Measurements from ENCODE around the gene RBPJL. TPM values are rescaled to one million over a fixed set of nuclear protein-coding genes. Genes with fewer than 3 reads are reported as not detected.

Gene RBPJL
- total and polyA plus RNA-seq, 2 of the 13 experiments (the other 11 are each of a cell fraction or from before 2014, with no cell fraction given) = not detected

- TF ChIP-seq SP4 (CRISPR knock-in tag; IDR thresholded peaks at IDR 0.05) (peak; percentile 68), REPIN1 (CRISPR knock-in tag; IDR thresholded peaks at IDR 0.05; ENCODE audit: borderline replicate concordance, low read depth) (peak; percentile 53; the same call in 1 of the 2 replicates), ZNF510 (CRISPR knock-in tag; IDR thresholded peaks at IDR 0.05; ENCODE audit: low read depth) (no peak; the same call in 1 of the 2 replicates), HDAC1 (CRISPR knock-in tag; IDR thresholded peaks at IDR 0.05) (no peak; the same call in none of the 2 replicates), ZNF724P (CRISPR knock-in tag; IDR thresholded peaks at IDR 0.05; ENCODE audit: borderline replicate concordance) (peak; percentile 84), GABPA (IDR thresholded peaks at IDR 0.05; ENCODE audit: low read depth, low read length) (no peak), GABPA (CRISPR knock-in tag; IDR thresholded peaks at IDR 0.05; ENCODE audit: low read depth) (no peak), NR3C1 (CRISPR knock-in tag; IDR thresholded peaks at IDR 0.05) (no peak), KDM1A (CRISPR knock-in tag; IDR thresholded peaks at IDR 0.05) (no peak), ZNF614 (CRISPR knock-in tag; IDR thresholded peaks at IDR 0.05; ENCODE audit: borderline replicate concordance) (0 out of 2 replicates have a peak, but pooled peaks have one; percentile 18), NR2F6 (IDR thresholded peaks at IDR 0.05) (no peak), NR2F6 (CRISPR knock-in tag; IDR thresholded peaks at IDR 0.05) (peak; percentile 54; the same call in 1 of the 2 replicates), GMEB2 (CRISPR knock-in tag; IDR thresholded peaks at IDR 0.05; ENCODE audit: low read depth) (no peak), IKZF5 (CRISPR knock-in tag; IDR thresholded peaks at IDR 0.05) (no peak), DMAP1 (CRISPR knock-in tag; IDR thresholded peaks at IDR 0.05) (no peak), PHF5A (CRISPR knock-in tag; IDR thresholded peaks at IDR 0.05; ENCODE audit: low read depth, unreplicated experiment) (no peak), ZC3H4 (CRISPR knock-in tag; IDR thresholded peaks at IDR 0.05; ENCODE audit: borderline replicate concordance) (0 out of 2 replicates have a peak, but pooled peaks have one; percentile 44), SP5 (CRISPR knock-in tag; IDR thresholded peaks at IDR 0.05; ENCODE audit: borderline replicate concordance, low read depth) (0 out of 2 replicates have a peak, but pooled peaks have one; percentile 11), ZNF333 (CRISPR knock-in tag; IDR thresholded peaks at IDR 0.05; ENCODE audit: borderline replicate concordance) (no peak), KDM3A (CRISPR knock-in tag; IDR thresholded peaks at IDR 0.05; ENCODE audit: low read depth) (no peak), KAT8 (CRISPR knock-in tag; IDR thresholded peaks at IDR 0.05) (0 out of 2 replicates have a peak, but pooled peaks have one; percentile 6), ZNF230 (CRISPR knock-in tag; IDR thresholded peaks at IDR 0.05) (0 out of 2 replicates have a peak, but pooled peaks have one; percentile 58), CTCF (CRISPR knock-in tag; IDR thresholded peaks at IDR 0.05) (peak; percentile 63), ZNF124 (CRISPR knock-in tag; IDR thresholded peaks at IDR 0.05) (no peak), YEATS2 (CRISPR knock-in tag; IDR thresholded peaks at IDR 0.05; ENCODE audit: borderline replicate concordance) (no peak), ZNF34 (CRISPR knock-in tag; IDR thresholded peaks at IDR 0.05; ENCODE audit: borderline replicate concordance) (no peak), ZNF121 (CRISPR knock-in tag; IDR thresholded peaks at IDR 0.05) (no peak)
- TF ChIP-seq, protein P1, sequence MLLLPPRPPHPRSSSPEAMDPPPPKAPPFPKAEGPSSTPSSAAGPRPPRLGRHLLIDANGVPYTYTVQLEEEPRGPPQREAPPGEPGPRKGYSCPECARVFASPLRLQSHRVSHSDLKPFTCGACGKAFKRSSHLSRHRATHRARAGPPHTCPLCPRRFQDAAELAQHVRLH (CRISPR knock-in tag; IDR thresholded peaks at IDR 0.05; ENCODE audit: borderline replicate concordance, low read depth) = no peak
These were observed 30.1 kb downstream of the RBPJL start (continued) for GRCh38 chr20:45336530-45337366.

Data from HepG2 (cell line).